AG10803 (cell line): ENCODE results near the gene TRAF3.

Source experiments
- DNase-seq: peaks from one replicate; pipeline ENCODE4 v3.0.0; 2010; ENCODE audit warnings: low read depth
- H3K4me3 ChIP-seq: 2 replicates; pipeline ENCODE4 v1.5.1; 2011; ENCODE audit warnings: mild to moderate bottlenecking, low read length, control low read depth
- CTCF ChIP-seq: conservative IDR thresholded peaks from 2 replicates; pipeline ENCODE4 v1.5.1; 2011; ENCODE audit warnings: mild to moderate bottlenecking, low read length, control low read depth, inconsistent platforms

TRAF3 gene

GRCh38 chr14:102945346-102946130, 168.3 kb downstream of the TRAF3 start:
- no peak overlapping the region for H3K4me3 ChIP-seq
- DNase-seq: no peak
- TF ChIP-seq CTCF: no peak

- H3K4me3 ChIP-seq: no peak overlapping the region
- TF ChIP-seq CTCF: no peak
- DNase-seq: no peak
Observed at GRCh38 chr14:102947321-102948103, 170.3 kb downstream of the TRAF3 start.

GRCh38 chr14:102948698-102949061, 171.4 kb downstream of the TRAF3 start:
- DNase-seq: no peak
- no peak overlapping the region for H3K4me3 ChIP-seq
- TF ChIP-seq CTCF: no peak

- TF ChIP-seq CTCF: no peak
- H3K4me3 ChIP-seq: no peak overlapping the region
- DNase-seq: peak; percentile 81
Observed at GRCh38 chr14:102949062-102949800, 172.0 kb downstream of the TRAF3 start.

- no peak overlapping the region for H3K4me3 ChIP-seq
- no peak for TF ChIP-seq CTCF
- peak; percentile 40 for DNase-seq
Observed at GRCh38 chr14:102949801-102950451, 172.7 kb downstream of the TRAF3 start.

- H3K4me3 ChIP-seq: no peak overlapping the region
- TF ChIP-seq CTCF: no peak
- DNase-seq: no peak
Observed at GRCh38 chr14:102951034-102951433, 173.8 kb downstream of the TRAF3 start.
